HG03521 (cell line): ENCODE data around the gene NEGR1.

Experiments
- ATAC-seq: cut with Tn5 transposase; IDR thresholded peaks from one replicate; pipeline ENCODE4 v1.9.1; 2021; ENCODE audit warnings: mild to moderate bottlenecking, moderate library complexity; ENCODE audit not compliant: unreplicated experiment

Gene NEGR1

GRCh38 chr1:72122099-72122880, 160.0 kb downstream of the NEGR1 start:
- no peak for ATAC-seq

- no peak for ATAC-seq
These were observed 162.8 kb downstream of the NEGR1 start for GRCh38 chr1:72119491-72119890.

- no peak for ATAC-seq
These were observed 164.7 kb downstream of the NEGR1 start for GRCh38 chr1:72117621-72118020.

GRCh38 chr1:72115290-72115689, 167.0 kb downstream of the NEGR1 start:
- ATAC-seq = no peak

- ATAC-seq = no peak
These were observed 170.7 kb downstream of the NEGR1 start for GRCh38 chr1:72111662-72112061.

GRCh38 chr1:72109916-72110315, 172.4 kb downstream of the NEGR1 start:
- no peak for ATAC-seq

- no peak for ATAC-seq
These were observed 177.1 kb downstream of the NEGR1 start for GRCh38 chr1:72105201-72105600.

- no peak for ATAC-seq
These were observed 180.3 kb downstream of the NEGR1 start for GRCh38 chr1:72101840-72102632.

GRCh38 chr1:72100771-72101170, 181.6 kb downstream of the NEGR1 start:
- ATAC-seq = no peak

- ATAC-seq = no peak
These were observed 184.3 kb downstream of the NEGR1 start for GRCh38 chr1:72097851-72098570.

GRCh38 chr1:72094209-72094608, 188.1 kb downstream of the NEGR1 start:
- ATAC-seq = no peak

GRCh38 chr1:72086394-72086793, 195.9 kb downstream of the NEGR1 start:
- ATAC-seq = no peak

- ATAC-seq = no peak
These were observed 206.9 kb downstream of the NEGR1 start for GRCh38 chr1:72075425-72075824.

GRCh38 chr1:72066431-72066830, 215.9 kb downstream of the NEGR1 start:
- ATAC-seq = no peak

GRCh38 chr1:72064196-72065075, 217.9 kb downstream of the NEGR1 start:
- ATAC-seq = no peak

- no peak for ATAC-seq
These were observed 218.8 kb downstream of the NEGR1 start for GRCh38 chr1:72063364-72064044.

- ATAC-seq = no peak
These were observed 219.8 kb downstream of the NEGR1 start for GRCh38 chr1:72062584-72062983.

GRCh38 chr1:72060466-72061245, 221.7 kb downstream of the NEGR1 start:
- no peak for ATAC-seq

GRCh38 chr1:72056516-72056915, 225.8 kb downstream of the NEGR1 start:
- ATAC-seq = no peak
